GM21619 (cell line): ENCODE data around the gene SLX4IP.

Source experiments
- ATAC-seq: cut with Tn5 transposase; IDR thresholded peaks from one replicate; pipeline ENCODE4 v1.9.1; 2021; ENCODE audit not compliant: unreplicated experiment

The SLX4IP gene

DNA sequence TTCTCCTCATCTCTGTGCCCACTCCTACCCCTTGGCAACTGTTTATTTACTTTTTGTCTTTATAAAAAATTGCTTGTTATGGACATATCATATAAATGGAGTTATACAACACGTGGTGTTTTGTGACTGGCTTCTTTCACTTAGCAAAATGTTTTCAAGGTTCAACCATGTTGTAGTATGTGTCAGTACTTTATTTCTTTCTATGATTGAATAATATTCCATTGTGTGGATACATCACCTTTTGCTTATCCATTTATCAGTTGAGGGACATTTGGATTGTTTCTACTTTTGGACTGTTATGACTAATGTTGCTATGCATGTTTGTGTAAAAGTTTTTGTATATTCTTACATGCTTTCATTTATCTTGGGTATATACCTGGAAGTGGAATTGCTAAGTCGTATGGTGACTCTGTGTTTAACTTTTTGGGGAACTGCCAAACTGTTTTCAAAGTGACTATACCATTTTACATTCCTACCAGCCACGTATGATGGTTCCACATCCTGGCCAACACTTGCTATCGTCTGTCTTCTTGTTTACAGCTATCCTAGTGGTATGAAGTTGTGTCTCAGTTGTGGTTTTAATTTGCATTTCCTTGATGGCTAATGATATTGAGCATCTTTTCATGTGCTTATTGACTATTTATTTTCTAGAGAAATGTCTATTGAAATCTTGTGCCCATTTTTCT, 84.4 kb downstream of the SLX4IP start:
- ATAC-seq, result peak; percentile 71

GRCh38 chr20:10520528-10520927, 85.4 kb downstream of the SLX4IP start:
- no peak for ATAC-seq

DNA sequence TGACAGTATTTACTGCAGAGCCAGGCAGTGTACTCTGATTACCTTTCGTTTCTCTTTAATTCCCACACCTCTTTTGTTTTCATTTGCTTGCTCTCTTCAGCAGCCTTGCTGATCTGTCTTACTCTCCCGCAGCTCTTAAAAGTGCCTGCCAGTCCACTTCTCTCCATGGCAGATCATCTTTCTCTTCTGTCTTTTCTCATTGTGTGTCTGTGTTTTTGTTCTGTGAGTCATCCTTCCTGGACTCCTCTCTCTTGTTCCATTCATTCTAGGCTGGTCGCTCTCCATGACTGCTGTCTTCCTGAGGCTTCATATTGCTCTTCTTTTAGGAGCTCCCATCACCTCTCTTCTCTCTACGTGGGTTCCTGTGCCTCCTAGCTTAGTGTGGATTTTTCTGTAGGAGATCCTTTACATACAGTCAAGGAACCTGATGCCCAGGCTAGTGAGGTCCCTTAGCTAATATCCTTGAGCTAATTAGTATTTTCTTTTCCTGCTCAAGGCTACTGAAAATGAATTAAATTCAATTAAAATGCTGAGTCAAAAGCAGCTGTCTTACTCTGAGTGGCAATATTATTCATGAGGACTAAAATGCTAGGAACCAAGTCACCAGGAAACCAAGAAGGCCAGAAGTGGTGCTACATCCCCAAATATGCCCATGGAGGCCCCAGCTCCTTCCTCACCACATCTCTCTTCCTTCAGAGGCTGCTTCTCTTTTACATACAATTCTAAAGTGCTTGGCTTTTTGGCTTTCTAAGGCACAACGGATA, 86.1 kb downstream of the SLX4IP start:
- no peak for ATAC-seq

- no peak for ATAC-seq
Observed at GRCh38 chr20:10521836-10522235, 86.7 kb downstream of the SLX4IP start.

DNA sequence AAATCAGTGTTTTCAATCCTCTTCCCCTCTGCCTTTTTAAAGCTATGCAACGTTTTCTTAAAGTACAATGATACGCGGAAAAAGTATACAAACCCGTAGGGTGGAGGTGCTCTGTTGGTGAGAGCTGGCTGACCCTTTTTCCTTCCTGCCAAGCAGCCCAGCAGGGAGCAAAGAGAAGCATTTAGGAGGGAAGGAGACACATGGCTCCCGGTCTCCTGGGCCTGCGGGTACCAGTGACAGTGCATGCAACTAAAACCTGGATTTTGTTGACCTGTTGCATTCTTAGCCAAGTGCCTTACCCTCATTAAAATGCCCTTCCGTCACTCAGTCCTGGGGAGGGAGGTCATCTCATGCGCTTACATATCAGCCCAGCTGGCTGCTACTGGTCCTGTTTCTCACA, 87.2 kb downstream of the SLX4IP start:
- ATAC-seq, result no peak

GRCh38 chr20:10523443-10523842, 88.3 kb downstream of the SLX4IP start:
- ATAC-seq, result no peak

DNA sequence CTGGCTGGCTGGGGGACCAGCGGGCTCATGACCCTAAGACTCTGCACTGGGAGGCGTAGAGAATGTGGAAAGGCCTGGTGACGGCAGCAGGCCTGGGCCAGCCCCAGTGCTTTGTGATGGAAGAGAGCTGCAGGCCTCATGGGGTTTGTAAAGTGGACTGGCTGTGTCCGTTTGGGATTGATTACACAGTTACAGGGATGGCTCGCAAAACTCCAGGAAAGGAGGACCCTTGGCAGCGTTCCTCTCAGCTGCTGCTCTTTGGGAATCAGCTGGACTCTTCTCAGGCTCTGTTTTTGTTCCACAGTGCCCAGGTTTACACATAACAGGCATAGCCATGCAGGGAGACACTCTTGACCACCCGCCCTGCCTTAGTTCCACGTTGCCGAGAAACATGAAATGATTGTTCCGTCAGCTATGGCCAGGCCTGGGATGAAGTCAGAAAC, 89.0 kb downstream of the SLX4IP start:
- ATAC-seq, result no peak

DNA sequence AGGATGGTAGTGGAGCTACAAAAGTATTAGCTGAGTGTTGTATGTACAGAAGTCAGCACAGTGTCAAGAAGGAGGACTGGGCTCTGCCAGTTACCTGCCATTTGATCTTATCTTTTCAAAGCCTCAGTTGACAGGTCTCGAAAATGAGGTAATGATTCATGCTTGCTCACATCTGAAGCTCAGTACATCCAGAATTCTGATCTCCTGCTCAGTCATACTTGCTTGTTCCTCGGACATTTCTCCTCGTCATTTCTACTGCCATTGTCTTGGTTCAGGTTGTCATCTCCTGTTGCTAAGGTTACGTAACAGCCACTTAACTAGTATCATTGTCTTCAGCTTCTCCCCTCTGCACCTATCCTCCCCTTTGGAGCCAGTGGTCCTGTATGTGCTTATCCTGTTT, 89.5 kb downstream of the SLX4IP start:
- no peak for ATAC-seq

GRCh38 chr20:10527781-10528180, 92.7 kb downstream of the SLX4IP start:
- no peak for ATAC-seq

DNA sequence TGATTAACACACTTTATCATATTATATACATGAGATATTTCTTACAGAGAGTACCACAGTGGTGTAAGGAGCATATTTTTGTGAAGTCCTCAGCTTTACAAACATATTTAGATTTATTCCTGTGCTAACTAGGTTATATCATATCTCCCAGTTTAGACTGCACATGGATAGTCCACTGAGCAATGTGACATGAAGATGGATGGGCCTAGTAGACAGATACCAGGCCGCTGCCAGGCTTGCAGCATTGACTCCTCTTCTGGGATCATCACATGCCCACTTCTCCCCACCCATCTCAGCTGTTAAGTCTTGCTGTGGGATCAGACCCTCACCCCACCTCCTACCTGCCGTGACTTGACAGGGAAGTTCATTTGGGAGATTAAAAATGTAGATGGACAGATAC, 95.8 kb downstream of the SLX4IP start:
- ATAC-seq, result no peak

GRCh38 chr20:10531848-10532247, 96.7 kb downstream of the SLX4IP start:
- no peak for ATAC-seq

- no peak for ATAC-seq
Observed at GRCh38 chr20:10532361-10532760, 97.3 kb downstream of the SLX4IP start.

GRCh38 chr20:10536531-10536930, 101.4 kb downstream of the SLX4IP start:
- no peak for ATAC-seq

GRCh38 chr20:10537850-10538480, 102.9 kb downstream of the SLX4IP start:
- ATAC-seq, result no peak

- ATAC-seq, result no peak
Observed at GRCh38 chr20:10538768-10539167, 103.7 kb downstream of the SLX4IP start.

DNA sequence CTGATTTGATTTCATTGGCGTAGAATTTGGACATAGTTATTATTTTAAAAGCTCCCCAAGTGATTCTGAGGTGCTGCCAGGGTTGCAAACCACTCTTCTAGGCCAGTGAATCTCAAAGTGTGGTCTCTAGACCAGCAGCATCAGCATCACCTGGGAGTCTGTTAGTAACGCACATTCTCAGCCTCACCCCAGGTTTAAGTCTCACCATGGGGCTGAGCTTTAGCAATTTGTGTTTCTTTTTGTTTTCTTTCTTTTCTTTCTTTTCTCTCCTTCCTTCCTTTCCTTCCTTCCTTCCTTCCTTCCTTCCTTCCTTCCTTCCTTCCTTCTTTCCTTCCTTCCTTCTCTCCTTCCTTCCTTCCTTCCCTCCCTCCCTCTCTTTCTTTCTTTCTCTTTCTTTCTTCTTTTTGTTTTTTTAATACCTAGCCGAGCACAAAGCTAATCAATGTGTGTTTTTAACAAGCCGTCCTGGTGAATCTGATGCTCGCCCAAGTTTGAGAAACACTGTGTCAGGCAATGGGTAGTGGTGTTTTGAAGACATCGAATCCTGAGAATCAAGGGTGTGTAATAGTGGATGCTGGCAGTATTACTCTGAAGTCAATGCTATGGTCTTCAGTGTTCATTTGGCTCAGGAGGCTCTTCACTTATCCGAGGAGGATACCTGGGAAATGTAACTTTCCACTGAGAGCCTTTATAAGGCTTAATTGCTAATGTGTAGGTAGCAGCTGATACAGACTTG, 104.9 kb downstream of the SLX4IP start:
- no peak for ATAC-seq

DNA sequence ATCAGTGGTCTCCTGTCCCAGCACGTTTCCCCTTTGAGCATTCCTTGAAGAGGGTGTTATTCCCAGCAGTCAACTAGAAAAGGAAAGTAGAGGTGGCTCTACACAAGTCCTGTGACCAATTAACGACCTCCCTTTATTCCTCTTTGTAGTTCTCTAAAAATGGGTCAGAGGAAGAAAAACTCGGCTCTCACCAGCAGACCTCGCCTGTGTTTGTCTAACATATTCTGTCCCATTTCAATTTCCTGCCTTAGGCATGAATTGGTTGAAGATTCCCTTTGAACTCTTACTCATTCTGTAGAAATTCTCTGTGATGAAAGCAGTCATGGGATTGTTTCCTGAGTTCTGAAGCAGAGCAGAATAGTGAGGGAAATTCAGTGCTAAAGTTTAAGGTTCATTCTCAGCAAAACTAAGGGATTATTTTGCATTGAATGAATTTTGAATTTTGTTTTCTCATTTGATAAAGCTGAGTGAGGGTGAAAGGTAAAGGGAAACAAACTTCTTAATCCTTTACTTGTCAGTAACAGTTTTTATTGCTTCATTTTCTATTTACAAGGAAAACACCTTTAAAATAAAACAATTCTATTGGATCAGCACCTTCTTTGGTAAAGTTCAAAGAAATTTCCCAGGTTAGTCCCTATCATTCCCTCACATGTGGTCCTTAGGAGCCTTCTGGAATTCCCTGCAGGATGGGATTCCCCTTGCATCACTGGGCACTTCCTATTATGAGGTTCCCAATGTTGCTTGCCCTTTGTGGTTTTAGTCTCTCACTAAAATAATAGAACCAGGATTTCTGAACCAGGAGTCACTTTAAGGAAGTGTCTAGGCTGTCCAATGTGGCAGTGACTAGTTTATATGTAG, 105.8 kb downstream of the SLX4IP start:
- no peak for ATAC-seq

DNA sequence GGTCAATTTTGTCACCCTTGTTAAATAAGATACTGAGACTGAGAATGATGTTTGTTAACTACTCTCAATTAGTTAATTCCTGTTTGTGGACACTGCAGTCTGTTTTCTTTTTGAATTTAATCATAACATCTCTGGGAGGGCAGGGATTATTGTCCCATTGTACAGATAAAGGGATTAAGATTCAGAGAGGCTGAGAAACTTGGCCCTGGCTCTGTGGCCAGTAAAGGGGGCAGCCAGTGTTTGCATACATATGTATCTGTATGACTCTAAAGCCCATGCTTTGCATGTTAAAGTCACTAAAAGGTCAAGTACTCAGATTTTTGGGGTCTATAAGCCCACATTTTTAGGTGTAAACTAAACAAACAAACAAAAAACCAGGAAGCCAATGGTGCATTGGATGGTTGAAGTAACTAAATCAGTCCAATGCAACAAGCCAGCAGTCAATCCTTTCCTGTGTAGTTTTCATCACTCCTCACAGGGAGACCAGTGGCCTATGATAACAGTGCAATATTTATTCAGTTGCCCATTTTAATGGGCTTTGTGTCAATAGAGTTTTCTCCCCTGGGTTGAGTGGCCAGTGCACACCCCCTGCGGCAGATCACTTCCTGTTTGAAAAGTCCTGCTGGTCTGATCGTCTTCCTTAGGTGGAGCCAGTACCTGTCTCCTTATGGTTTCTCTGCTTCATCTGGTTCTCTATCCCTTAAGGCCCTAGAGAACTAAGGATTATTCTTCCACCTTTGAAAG, 106.7 kb downstream of the SLX4IP start:
- ATAC-seq, result no peak

DNA sequence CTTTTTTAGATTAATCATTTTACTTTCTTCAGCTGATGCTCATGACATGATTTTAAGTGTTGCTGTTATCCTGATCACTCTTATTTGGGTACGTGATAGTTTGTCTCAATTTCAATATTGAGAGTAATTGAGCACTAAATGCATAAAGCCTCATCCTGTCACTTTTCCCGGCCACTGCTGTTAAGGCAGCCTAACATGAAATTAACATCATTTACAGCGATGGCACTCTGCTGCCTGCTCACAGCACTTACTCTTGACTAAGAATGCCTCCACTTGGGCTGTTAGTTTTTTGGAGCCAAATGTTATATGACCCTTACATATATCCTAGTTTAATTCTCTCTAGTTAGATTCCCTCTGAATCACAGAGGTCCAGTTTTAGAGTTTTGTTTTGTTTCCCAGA, 107.3 kb downstream of the SLX4IP start:
- no peak for ATAC-seq

DNA sequence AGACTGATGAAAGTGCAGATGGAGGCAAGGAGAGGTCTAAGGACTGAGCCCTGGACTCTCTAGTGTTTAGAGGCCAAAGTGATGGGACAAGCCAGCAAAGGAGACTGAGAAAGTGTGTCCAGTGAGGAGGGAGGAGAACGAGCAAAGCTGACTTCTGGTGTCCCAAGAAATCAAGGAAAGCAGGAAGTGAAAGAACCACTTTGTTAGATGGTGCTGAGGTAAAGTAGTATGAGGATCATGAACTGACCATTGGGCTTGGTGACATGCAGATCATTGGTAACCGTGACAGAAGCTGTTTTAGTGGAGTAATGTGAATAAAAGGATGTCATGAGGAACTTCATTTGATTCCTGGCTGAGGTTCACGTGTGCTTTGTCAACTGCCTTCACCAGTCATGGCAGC, 108.4 kb downstream of the SLX4IP start:
- ATAC-seq, result no peak
